Endodermal cell (in vitro differentiated cells): ENCODE measurements around the gene SDK1. TPM values are rescaled to one million over a fixed set of nuclear protein-coding genes. Genes with fewer than 3 reads are reported as not detected.

Source experiments
- DNase-seq: peaks from one replicate; pipeline ENCODE4 v3.0.0-alpha.2; 2017
- H3K27ac ChIP-seq: 2 replicates; pipeline ENCODE4 v1.5.1; 2013; ENCODE audit warnings: mild to moderate bottlenecking, low read depth, low read length, moderate library complexity
- H3K27me3 ChIP-seq: 2 replicates; pipeline ENCODE4 v1.6.1; 2013; ENCODE audit warnings: mild to moderate bottlenecking, low read length, moderate library complexity; ENCODE audit not compliant: insufficient read depth, control insufficient read depth, poor library complexity, severe bottlenecking
- H3K36me3 ChIP-seq: 2 replicates; pipeline ENCODE4 v1.7.0; 2013; ENCODE audit warnings: mild to moderate bottlenecking, low read length, moderate library complexity; ENCODE audit not compliant: control insufficient read depth, insufficient read depth
- H3K4me1 ChIP-seq: one replicate; pipeline ENCODE4 v1.7.0; 2013; ENCODE audit warnings: low read length; ENCODE audit not compliant: control insufficient read depth, insufficient read depth
- H3K4me3 ChIP-seq: 2 replicates; pipeline ENCODE4 v1.5.1; 2013; ENCODE audit warnings: mild to moderate bottlenecking, low read length, moderate library complexity
- H3K9ac ChIP-seq: 2 replicates; pipeline ENCODE4 v1.6.1; 2013; ENCODE audit warnings: mild to moderate bottlenecking, low read length, moderate library complexity; ENCODE audit not compliant: poor library complexity, severe bottlenecking; ENCODE audit errors: extremely low read depth
- H3K9me3 ChIP-seq: 2 replicates; pipeline ENCODE4 v1.6.1; 2013; ENCODE audit warnings: mild to moderate bottlenecking, low read length, moderate library complexity; ENCODE audit not compliant: control insufficient read depth
- H3K27ac Mint-ChIP-seq: 2 replicates; pipeline ENCODE4 v1.8.0; 2020; ENCODE audit warnings: mixed read lengths
- H3K27me3 Mint-ChIP-seq: 2 replicates; pipeline ENCODE4 v1.8.0; 2021; ENCODE audit warnings: mild to moderate bottlenecking, mixed read lengths; ENCODE audit not compliant: insufficient read depth
- H3K36me3 Mint-ChIP-seq: 2 replicates; pipeline ENCODE4 v1.8.0; 2020; ENCODE audit warnings: low read depth, mixed read lengths
- H3K4me1 Mint-ChIP-seq: 2 replicates; pipeline ENCODE4 v1.8.0; 2020; ENCODE audit warnings: mixed read lengths
- H3K4me3 Mint-ChIP-seq: 2 replicates; pipeline ENCODE4 v1.8.0; 2020; ENCODE audit warnings: mild to moderate bottlenecking, moderate library complexity, mixed read lengths
- H3K9me3 Mint-ChIP-seq: 2 replicates; pipeline ENCODE4 v1.8.0; 2020; ENCODE audit warnings: mild to moderate bottlenecking, mixed read lengths
- CTCF ChIP-seq: fragments of 200-600 bp; sonication (generic); conservative IDR thresholded peaks from 2 replicates; pipeline ENCODE4 v1.5.0; 2021; ENCODE audit warnings: antibody characterized with exemption, mild to moderate bottlenecking
- WGBS, 2 experiments: methylation state at CpG; one replicate each; pipeline versions ENCODE4 v1.1.5 to v1.1.7; 2013; ENCODE audit warnings: missing lambda C conversion rate in 2 of 2, mixed read lengths in 1 of 2; ENCODE audit not compliant: insufficient coverage in 1 of 2, insufficient read length in 1 of 2; 5-methylcytosine and 5-hydroxymethylcytosine counted together
- total RNA-seq, 2 donors: library from RNA; stranded (reverse); fragmentation: NEBNext Ultra II Directional in 1 of 2; extraction: Animal tissue kit (Norgen Biotek cat#: 25700) in 1 of 2; gene quantifications; 2 replicates in 1 of 2; 3 replicates in 1 of 2; pipeline ENCODE4 v1.2.1, GENCODE V29; 2021

Gene SDK1
- total RNA-seq, 2 donors from 2014 or later: 22.7 to 23.1 TPM

DNA sequence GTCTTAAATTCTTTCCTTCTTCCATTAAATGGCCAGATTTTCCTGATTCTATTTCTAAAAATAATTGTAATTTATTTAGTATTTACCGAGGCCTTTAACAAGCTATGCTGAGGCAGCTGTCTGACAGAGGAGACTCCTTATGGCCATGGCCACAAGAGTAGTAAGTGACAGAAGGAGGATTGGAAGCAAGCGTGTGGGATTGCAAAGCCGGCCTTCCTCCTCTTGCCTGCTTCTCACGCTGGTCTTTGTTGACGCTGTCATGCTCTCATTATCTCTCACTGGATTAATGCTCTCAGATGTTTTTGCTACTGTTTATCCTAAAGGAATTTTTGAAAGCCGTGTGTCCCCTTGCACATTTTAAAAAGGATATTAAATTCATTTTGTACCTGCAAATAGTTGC lies 546.3 kb downstream of the SDK1 start:
- Histone ChIP-seq H3K27me3 (no peaks in the 10 kb centered on the region), H3K9ac (no peak overlapping the region), H3K4me1 (no peaks in the 10 kb centered on the region), H3K27ac (no peak overlapping the region), H3K36me3 (no peaks in the 10 kb centered on the region), H3K9me3 (no peaks in the 10 kb centered on the region), H3K4me3 (no peak overlapping the region)
- Mint-ChIP-seq H3K36me3 (no peaks in the 10 kb centered on the region), H3K27me3 (no peaks in the 10 kb centered on the region), H3K27ac (no peak overlapping the region), H3K9me3 (no peaks in the 10 kb centered on the region), H3K4me1 (no peaks in the 10 kb centered on the region), H3K4me3 (no peak overlapping the region)
- WGBS, 2 experiments: 88 to 97% methylated on average over 5 to 6 of the region's 6 CpGs
- no peak for TF ChIP-seq CTCF
- no peak for DNase-seq

- WGBS, 2 experiments: 89 to 100% methylated on average over 1 of the region's 1 CpG
- H3K9me3 Mint-ChIP-seq: no peaks in the 10 kb centered on the region
- DNase-seq: no peak
- H3K9me3 ChIP-seq: no peaks in the 10 kb centered on the region
- no peak overlapping the region for H3K9ac ChIP-seq
- H3K4me3 ChIP-seq: no peak overlapping the region
- no peaks in the 10 kb centered on the region for H3K36me3 Mint-ChIP-seq
- no peaks in the 10 kb centered on the region for H3K27me3 ChIP-seq
- H3K27ac ChIP-seq: no peak overlapping the region
- no peak overlapping the region for H3K4me3 Mint-ChIP-seq
- no peak overlapping the region for H3K27ac Mint-ChIP-seq
- H3K4me1 Mint-ChIP-seq: peaks cover 10% of the 10 kb centered on the region
- no peaks in the 10 kb centered on the region for H3K4me1 ChIP-seq
- TF ChIP-seq CTCF: no peak
- no peaks in the 10 kb centered on the region for H3K27me3 Mint-ChIP-seq
- H3K36me3 ChIP-seq: no peaks in the 10 kb centered on the region
Measured at GRCh38 chr7:3859431-3859830, 558.4 kb downstream of the SDK1 start.

DNA sequence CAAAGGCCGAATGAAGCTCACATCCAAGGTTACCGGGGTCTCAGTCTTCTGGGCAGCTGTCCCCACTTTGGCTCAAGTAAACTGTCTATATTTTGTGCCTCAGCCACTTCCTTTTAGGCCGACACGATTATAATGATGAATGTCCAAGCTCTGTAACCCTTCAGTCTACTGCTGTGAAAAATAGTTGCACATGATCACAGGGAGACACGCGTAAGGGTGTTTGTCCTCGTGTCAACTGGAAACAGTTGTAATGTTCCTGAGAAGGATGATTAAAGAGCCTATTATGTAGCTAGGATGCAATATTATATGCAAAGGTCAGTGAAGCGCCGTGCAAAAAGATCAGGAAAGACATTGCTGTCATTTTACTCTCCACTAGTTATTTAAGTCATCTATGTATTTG lies 559.9 kb downstream of the SDK1 start:
- Histone ChIP-seq H3K27ac (no peak overlapping the region), H3K27me3 (no peaks in the 10 kb centered on the region), H3K36me3 (no peaks in the 10 kb centered on the region), H3K4me3 (no peak overlapping the region), H3K4me1 (no peaks in the 10 kb centered on the region), H3K9ac (no peak overlapping the region), H3K9me3 (no peaks in the 10 kb centered on the region)
- WGBS, 2 experiments: 90 to 92% methylated on average over 9 of the region's 9 CpGs
- Mint-ChIP-seq H3K27ac (no peak overlapping the region), H3K4me1 (peaks cover 10% of the 10 kb centered on the region), H3K9me3 (no peaks in the 10 kb centered on the region), H3K36me3 (no peaks in the 10 kb centered on the region), H3K4me3 (no peak overlapping the region), H3K27me3 (no peaks in the 10 kb centered on the region)
- TF ChIP-seq CTCF: no peak
- no peak for DNase-seq
